GM21825 (cell line): ENCODE data around the gene RTP5.
"Not testable (repeated sequence)": the region's sequence is repeated elsewhere in the genome, so short reads cannot be mapped to it uniquely, and the experiment has no call there.

Experiments used
- ATAC-seq: cut with Tn5 transposase; IDR thresholded peaks from one replicate; pipeline ENCODE4 v1.9.1; 2021; ENCODE audit warnings: mild to moderate bottlenecking, moderate library complexity; ENCODE audit not compliant: unreplicated experiment

The RTP5 gene

DNA sequence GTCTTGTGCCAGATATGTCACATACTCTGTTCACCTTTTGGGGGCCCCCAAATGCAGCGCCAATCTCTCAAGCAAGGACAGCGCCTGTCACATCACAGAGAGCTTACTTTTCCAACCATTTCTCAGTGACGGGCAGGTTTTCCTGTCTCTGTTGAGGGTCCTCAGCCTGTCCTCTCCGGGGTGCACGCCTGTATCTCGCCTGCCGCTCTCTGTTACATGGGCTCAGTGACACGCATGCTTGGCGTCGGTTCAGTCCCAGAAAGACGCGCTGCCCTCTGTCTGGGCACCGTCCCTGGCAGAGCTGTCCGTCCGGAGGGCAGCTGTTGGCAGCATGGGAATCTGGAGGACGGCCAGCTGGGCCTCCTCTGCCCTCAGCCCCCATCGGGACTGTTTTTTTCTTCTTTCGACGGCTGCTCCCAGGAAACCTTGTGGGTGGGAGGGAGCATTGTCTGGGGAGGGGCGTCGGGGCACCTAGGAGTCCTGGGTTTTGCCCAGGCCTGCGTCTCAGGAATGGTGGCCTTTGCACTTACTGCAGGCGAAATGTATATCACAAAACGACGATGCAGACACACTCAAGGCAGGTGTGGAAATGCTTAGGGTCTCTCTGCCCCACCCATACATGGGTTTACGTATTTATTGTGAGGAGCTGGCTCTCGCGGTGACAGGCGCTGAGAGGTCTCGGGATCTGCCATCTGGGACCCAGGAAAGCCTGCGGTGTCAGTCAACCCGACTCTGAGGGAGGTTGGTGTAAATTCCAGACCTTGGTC is 30.9 kb downstream of the RTP5 start:
- ATAC-seq, result no peak

DNA sequence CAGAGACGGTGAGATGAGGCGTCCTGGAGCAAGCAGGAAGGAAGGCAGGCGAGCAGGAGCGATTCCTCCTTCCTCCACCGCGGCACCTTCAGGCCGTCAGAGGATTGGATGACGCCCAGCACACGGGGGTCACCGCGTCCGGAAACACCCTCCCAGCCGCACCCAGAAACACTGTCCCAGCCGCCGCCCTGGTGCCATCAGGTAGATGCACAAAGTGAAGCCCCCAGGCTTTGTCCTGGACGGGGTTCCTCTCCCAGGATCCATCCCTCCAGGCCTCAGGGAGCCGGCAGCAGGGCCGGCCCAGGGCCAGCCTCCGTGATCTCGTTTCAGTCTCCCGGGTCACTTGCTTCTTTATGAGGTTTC is 31.5 kb downstream of the RTP5 start:
- no peak for ATAC-seq

- no peak for ATAC-seq
These were observed 32.2 kb downstream of the RTP5 start for GRCh38 chr2:241901500-241902351.

DNA sequence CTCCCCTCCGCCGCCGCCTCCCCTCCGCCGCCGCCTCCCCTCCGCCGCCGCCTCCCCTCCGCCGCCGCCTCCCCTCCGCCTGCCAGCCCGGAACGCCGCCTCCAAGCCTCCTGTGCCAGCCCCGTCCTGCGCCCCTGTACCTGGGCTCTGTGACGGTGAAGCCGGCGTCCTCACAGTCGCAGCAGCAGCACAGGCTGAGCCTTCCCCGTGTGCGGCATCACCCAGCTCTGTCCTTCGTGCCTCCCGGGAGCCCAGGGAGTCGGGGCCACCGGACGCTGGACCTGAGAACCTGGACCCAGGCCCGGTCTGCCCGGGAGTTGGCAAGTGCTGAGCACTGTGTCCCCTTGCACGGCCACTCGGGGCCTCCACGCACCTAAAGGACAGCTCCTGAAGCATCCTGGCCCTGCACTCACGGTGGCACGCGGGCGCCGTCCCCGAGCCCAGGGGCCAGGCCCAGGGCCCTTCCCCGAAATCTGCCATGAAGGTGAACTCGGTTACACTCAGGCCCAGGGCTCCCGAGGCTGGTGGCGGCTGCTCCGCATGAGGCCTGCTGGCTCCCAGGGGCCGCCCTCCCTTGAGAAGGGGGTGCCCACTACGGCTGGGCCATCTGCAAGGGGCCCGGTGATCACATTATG is 32.9 kb downstream of the RTP5 start:
- no peak for ATAC-seq

- no peak for ATAC-seq
These were observed 33.8 kb downstream of the RTP5 start for GRCh38 chr2:241903121-241904010.

- ATAC-seq, result no peak
These were observed 34.6 kb downstream of the RTP5 start for GRCh38 chr2:241904011-241904718.

DNA sequence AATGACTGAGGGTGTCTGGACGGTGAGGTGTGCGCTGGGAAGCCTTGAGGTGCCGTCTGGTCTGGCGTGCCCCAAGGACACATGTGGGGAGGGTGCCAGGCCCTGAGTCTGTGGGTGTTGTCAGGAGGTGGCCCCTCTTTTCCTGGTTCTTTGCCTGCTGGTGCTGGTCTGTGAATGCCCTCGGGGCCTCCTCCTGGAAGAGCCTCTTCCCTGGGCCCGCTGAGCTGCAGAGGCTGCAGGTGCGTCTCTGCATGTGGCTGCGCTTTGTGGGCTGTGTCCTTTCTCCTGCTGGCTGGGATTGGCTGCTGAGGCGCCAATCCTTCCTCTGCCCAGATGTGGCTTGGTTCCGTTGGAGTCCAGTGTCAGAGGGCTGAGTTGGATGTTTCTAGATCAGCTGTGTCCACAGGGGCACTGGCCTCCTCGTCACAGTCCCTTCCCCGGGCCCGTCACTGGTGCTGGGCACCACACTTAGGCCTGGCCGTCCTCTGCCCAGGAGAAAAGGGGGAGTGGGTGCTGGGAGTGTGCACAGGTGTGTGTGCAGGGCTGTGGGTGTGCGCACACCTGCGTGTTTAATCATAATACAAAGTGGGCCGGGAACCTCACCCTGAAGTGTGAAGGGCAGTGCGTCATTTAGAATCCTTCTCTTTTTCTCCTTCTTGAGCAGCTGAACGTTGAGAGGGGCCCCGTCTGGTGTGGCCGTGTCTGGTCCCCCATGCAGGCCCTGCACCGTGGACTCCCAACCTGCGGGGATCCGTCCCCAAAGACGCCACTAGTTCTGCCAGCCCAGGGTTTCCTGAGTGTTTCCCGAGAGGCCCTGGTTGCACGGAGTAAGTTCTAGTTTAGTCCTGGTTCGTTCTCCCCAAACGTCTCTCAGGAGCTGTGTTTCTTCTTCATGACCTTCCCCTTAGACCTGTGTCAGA is 35.5 kb downstream of the RTP5 start:
- no peak for ATAC-seq

DNA sequence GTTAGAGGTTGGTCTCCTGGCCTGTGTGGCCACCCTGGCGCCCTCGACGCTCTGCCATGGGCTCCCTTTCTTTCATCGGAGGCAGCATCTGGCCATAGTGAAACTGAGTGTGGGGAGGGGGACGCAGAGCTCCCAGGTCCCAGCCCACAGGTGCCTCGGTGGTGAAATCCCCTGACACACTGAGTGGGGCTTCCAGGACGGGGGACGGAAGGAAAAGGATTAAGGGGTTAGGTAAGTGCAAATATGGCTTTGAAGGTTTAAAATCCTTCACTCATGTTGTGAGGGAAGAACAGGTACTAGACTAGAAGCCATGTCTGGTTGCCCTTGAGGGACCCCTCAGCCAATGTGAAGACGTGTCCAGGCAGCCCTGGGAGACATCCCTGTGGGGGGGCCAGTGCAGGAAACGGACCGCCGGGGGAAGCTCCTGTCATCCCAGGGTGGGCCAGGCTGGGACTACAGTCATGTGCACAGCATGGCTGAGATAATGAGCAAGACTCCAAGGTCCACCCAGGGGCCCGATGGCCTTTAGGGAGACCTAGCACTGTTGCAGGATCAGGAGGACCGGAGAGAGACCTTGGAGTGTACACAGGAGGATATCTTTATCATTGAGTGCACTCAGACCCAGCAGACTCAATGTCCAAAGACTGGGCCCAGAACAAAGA is 36.3 kb downstream of the RTP5 start:
- ATAC-seq, result no peak

DNA sequence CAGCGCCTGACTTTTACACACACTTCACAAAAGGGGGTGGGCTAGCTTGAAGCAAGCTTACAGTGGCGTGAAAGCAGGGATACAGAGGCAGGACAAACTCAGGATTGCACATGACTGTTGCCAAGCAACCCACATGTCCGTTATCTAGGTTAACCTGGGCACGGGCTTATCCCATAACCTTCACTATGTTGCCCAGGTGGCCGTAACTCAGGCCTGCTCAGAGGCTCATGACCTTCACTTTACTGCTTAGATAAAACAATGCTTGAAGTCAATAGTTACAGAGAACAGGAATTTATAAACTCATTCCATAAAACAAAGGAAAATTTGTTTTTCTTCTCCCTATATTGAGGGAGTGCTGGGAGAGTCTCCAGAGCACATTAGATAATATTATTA is 36.8 kb downstream of the RTP5 start:
- not testable (repeated sequence) for ATAC-seq

- no peak for ATAC-seq
These were observed 37.5 kb downstream of the RTP5 start for GRCh38 chr2:241906826-241907570.

GRCh38 chr2:241907831-241908230 is 38.3 kb downstream of the RTP5 start:
- not testable (repeated sequence) for ATAC-seq

DNA sequence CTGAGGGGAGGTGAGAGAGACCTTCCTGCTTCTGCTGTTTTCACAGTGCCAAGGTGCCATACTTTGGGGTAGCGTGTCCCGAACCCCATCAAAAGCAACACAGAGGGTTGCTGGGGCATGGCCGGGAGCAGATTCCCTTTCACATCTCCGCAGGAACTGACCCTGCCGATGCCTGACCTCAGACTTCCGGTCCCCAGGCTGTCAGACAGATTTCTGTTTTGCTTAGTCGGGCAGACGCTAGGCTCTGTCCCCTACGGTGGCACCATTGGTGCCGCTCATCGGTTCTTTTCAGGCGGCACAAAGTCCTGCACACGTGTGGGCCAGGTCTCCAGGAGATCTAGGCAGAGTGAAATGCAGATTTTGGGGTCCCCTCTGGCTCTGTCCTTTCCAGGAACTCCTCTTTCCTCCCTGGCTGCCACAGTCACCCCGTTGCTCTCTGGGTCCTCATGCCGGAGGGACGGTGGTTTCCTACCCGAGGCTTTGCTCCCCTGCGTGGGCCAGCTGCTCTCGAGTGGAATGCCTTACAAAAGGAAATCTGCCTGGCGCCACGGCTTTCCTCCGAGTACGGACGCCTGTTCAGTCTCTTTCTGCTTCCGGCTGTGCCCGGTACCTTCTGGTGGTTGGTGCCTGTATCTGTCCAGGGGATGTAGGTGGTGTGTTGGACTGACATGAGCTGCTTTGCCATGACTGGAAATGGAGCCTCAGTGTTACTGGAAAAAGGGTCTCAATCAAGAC is 39.3 kb downstream of the RTP5 start:
- ATAC-seq, result no peak

DNA sequence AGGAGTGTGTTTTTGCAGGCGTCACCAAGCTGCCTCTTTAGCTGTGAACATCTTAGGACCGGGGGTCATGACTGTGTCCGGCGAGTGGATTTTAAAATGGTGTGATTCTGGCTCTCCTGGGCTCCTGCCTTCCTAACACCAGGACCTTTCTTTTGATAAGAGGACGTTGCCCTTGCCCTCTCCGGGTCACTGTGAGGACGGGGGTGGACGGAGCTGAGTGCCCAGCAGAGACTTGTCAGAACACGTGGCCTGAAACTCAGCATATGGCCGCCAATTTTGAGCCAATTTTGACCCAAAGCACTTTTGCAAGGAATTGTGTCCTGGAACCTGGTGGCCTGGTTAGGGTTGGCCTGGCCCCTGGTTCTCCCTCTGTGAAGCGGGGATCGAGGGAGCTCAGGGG is 40.2 kb downstream of the RTP5 start:
- ATAC-seq, result no peak

DNA sequence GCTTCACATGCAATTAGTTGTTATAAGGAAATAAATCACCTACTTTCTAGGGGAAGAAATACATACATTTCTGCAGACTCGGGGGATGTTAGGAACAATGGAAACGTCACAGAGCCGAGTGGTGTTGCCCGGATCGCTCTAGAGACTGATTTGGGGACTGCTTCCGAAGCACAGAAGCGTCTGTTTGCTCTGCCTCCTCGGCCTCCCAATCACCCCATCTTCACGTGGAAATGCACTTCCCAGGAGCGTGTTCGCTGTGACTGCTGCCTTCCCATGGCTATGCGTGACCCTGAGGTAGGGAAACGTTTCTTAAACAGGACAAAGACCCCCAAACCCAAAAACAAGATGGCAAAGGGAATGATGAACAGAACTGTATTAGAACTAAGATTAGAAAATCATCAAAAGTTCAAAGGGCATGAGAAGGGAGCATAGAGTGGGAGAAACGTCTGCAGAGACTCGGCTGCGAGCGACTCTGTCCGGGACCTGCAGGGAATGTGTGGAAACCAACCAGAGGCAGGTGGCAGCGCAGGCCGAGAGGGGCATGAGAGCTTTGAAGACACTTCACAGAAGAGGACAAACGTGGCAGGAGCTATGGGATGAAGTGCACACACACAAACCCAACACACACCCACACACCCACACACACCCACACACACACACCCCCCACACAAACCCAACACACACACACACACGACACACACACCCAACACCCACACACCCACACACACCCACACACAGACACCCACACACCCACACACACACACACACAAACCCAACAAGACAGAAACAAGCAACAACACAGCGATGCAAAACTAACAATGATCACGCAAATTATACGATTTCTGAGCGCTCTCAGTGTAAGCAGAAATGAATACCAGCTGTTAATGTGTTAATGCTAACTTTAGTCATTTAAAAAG is 41.3 kb downstream of the RTP5 start:
- no peak for ATAC-seq

- ATAC-seq, result no peak
These were observed 42.0 kb downstream of the RTP5 start for GRCh38 chr2:241911551-241911950.

DNA sequence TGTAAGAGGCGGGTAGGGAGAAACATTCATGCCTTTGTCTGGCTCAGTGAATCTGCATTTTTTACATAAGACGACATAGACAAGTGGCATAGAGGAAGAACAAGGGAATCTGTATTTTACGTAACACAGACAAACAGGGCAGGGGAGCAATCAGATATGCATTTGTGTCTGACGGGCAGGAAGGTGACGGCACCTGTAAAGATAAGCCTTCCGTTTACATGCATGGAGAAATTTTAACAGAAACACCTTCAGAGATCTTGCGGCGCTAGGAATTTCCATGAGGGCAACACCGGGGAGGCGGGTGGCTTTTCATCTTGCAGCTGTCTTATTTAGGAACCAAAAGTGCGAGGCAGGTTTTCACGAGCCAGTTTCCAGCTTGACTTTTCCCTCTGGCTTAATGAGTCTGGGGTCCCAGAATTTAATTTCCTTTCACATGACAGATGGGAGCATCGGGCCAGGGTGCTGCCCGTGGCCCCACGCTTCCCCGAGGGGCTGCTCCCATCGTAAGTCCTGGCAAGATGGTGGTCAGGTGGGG is 42.6 kb downstream of the RTP5 start:
- no peak for ATAC-seq
